Measurements from ENCODE around the gene TREX2. TPM values are rescaled to one million over a fixed set of nuclear protein-coding genes. Genes with fewer than 3 reads are reported as not detected.

The TREX2 gene
- total RNA-seq, 1 experiment from 2014 or later: 2.9 TPM

GRCh38 chrX:153457136-153457825 is 11.4 kb upstream of the TREX2 start:
- no peak for ATAC-seq
- H3K4me1 ChIP-seq (ENCODE audit: control insufficient read depth in 1 of 2, insufficient read depth in 2 of 2, low read length in 2 of 2): no peaks in the 10 kb centered on the region
- DNase-seq (ENCODE audit: low read depth, low spot score): no peak
- POLR2A ChIA-PET: no interaction called here
- H3K79me2 ChIP-seq (ENCODE audit: insufficient read depth, low read length): no peaks in the 10 kb centered on the region
- no peaks in the 10 kb centered on the region for H3K9me3 ChIP-seq (ENCODE audit: control insufficient read depth in 1 of 2, insufficient read depth in 1 of 2, low read depth in 1 of 2, low read length in 2 of 2)
- H3K27me3 ChIP-seq (ENCODE audit: insufficient read depth, low read length): no peaks in the 10 kb centered on the region
- CTCF ChIA-PET: no interaction called here
- H2AFZ ChIP-seq (ENCODE audit: low read depth, low read length, poor library complexity, severe bottlenecking): no peak overlapping the region
- TF ChIP-seq, protein P1, sequence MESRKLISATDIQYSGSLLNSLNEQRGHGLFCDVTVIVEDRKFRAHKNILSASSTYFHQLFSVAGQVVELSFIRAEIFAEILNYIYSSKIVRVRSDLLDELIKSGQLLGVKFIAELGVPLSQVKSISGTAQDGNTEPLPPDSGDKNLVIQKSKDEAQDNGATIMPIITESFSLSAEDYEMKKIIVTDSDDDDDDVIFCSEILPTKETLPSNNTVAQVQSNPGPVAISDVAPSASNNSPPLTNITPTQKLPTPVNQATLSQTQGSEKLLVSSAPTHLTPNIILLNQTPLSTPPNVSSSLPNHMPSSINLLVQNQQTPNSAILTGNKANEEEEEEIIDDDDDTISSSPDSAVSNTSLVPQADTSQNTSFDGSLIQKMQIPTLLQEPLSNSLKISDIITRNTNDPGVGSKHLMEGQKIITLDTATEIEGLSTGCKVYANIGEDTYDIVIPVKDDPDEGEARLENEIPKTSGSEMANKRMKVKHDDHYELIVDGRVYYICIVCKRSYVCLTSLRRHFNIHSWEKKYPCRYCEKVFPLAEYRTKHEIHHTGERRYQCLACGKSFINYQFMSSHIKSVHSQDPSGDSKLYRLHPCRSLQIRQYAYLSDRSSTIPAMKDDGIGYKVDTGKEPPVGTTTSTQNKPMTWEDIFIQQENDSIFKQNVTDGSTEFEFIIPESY (IDR thresholded peaks at IDR 0.05; ENCODE audit: extremely low read depth, insufficient replicate concordance, low read length): no peak
- TF ChIP-seq POLR2AphosphoS5 (IDR thresholded peaks at IDR 0.05; ENCODE audit: low read depth, low read length): no peak
- no peak for TF ChIP-seq EZH2 (IDR thresholded peaks at IDR 0.05)
- H3K36me3 ChIP-seq (ENCODE audit: control insufficient read depth in 1 of 2, insufficient read depth in 2 of 2, low read length in 2 of 2): 0 out of 4 replicates have a peak, but pooled peaks cover 0 to 3% of the 10 kb centered on the region in 2 experiments
- H3K27ac ChIP-seq (ENCODE audit: low read depth, low read length): no peak overlapping the region
- intact Hi-C loops (cut with micrococcal nuclease): no loop called here
- no peak overlapping the region for H3K4me2 ChIP-seq (ENCODE audit: low read length)
- H3K9me2 ChIP-seq (ENCODE audit: insufficient read depth): no peaks in the 10 kb centered on the region
- no peaks in the 10 kb centered on the region for H4K20me1 ChIP-seq (ENCODE audit: insufficient read depth)
- H3K4me3 ChIP-seq (replicated peaks in 1 of 2; ENCODE audit: low read depth in 1 of 2, low read length in 2 of 2): no peak overlapping the region
- RAD21 ChIA-PET (ENCODE audit: low non-redundant PET in 1 of 2, low total read pairs in 2 of 2, uncharacterized antibody in 2 of 2, unreplicated experiment in 2 of 2): no interaction called here
- no TSS peak for BruUV-seq (replicated peaks)
- no peak overlapping the region for H3K9ac ChIP-seq (ENCODE audit: low read length)

DNA sequence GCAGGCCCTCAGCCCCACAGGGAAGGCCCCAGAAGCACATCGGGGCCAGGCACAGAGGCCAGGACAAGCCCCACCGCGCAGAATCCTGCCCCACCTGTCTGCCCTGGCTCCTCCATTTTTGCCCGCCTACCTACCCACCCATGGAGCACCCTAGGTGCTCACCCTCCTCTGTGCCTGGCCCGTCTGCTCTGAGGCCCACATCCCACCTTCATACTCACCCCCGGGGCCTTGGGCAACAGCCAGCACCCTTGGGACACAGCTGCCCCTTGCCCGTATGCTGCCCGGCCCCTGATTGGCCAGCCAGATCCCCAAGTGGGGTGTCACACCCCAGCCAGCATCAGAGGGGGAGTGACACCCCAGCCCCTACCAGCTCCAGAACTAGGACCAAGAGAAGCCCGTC is 10.8 kb upstream of the TREX2 start:
- H3K4me2 ChIP-seq (ENCODE audit: low read length): no peak overlapping the region
- H3K27ac ChIP-seq (ENCODE audit: low read depth, low read length): no peak overlapping the region
- no peak overlapping the region for H2AFZ ChIP-seq (ENCODE audit: low read depth, low read length, poor library complexity, severe bottlenecking)
- ATAC-seq: no peak
- no peaks in the 10 kb centered on the region for H3K79me2 ChIP-seq (ENCODE audit: insufficient read depth, low read length)
- H3K4me1 ChIP-seq (ENCODE audit: control insufficient read depth in 1 of 2, insufficient read depth in 2 of 2, low read length in 2 of 2): no peaks in the 10 kb centered on the region
- H4K20me1 ChIP-seq (ENCODE audit: insufficient read depth): no peaks in the 10 kb centered on the region
- POLR2A ChIA-PET: no interaction called here
- CTCF ChIA-PET: no interaction called here
- no peak for DNase-seq (ENCODE audit: low read depth, low spot score)
- intact Hi-C loops (cut with micrococcal nuclease): no loop called here
- no peak for TF ChIP-seq REST (IDR thresholded peaks at IDR 0.05; ENCODE audit: low read depth)
- TF ChIP-seq EZH2phosphoT487 (IDR thresholded peaks at IDR 0.05; ENCODE audit: borderline replicate concordance): no peak
- no peak for TF ChIP-seq SP1 (IDR thresholded peaks at IDR 0.05; ENCODE audit: low read depth)
- no peak for TF ChIP-seq ZFX (IDR thresholded peaks at IDR 0.05)
- TF ChIP-seq RAD21 (IDR thresholded peaks at IDR 0.05; ENCODE audit: low read depth): no peak
- TF ChIP-seq SIN3A (IDR thresholded peaks at IDR 0.05; ENCODE audit: low read depth): no peak
- no peak for TF ChIP-seq POLR2AphosphoS5 (IDR thresholded peaks at IDR 0.05; ENCODE audit: low read depth, low read length)
- TF ChIP-seq, protein P2, sequence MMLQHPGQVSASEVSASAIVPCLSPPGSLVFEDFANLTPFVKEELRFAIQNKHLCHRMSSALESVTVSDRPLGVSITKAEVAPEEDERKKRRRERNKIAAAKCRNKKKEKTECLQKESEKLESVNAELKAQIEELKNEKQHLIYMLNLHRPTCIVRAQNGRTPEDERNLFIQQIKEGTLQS (IDR thresholded peaks at IDR 0.05): no peak
- TF ChIP-seq ELF1 (IDR thresholded peaks at IDR 0.05; ENCODE audit: borderline replicate concordance, low read depth): no peak
- TF ChIP-seq ZNF274 (IDR thresholded peaks at IDR 0.05; ENCODE audit: low read depth, low read length): no peak
- BruUV-seq (replicated peaks): no TSS peak
- no peak overlapping the region for H3K4me3 ChIP-seq (replicated peaks in 1 of 2; ENCODE audit: low read depth in 1 of 2, low read length in 2 of 2)
- no peaks in the 10 kb centered on the region for H3K9me2 ChIP-seq (ENCODE audit: insufficient read depth)
- RAD21 ChIA-PET (ENCODE audit: low non-redundant PET in 1 of 2, low total read pairs in 2 of 2, uncharacterized antibody in 2 of 2, unreplicated experiment in 2 of 2): no interaction called here
- H3K36me3 ChIP-seq (ENCODE audit: control insufficient read depth in 1 of 2, insufficient read depth in 2 of 2, low read length in 2 of 2): 0 out of 4 replicates have a peak, but pooled peaks cover 0 to 3% of the 10 kb centered on the region in 2 experiments
- no peaks in the 10 kb centered on the region for H3K27me3 ChIP-seq (ENCODE audit: insufficient read depth, low read length)
- H3K9ac ChIP-seq (ENCODE audit: low read length): no peak overlapping the region
- no peaks in the 10 kb centered on the region for H3K9me3 ChIP-seq (ENCODE audit: control insufficient read depth in 1 of 2, insufficient read depth in 1 of 2, low read depth in 1 of 2, low read length in 2 of 2)
